Activated T-cell treated with anti-CD3 and anti-CD28 coated beads for 48 hours (primary cell): ENCODE measurements around the gene CX3CR1.

ENCODE experiments used
- DNase-seq: peaks from one replicate; pipeline ENCODE4 v3.0.0-alpha.2; 2020; ENCODE audit warnings: low read depth

Gene CX3CR1

GRCh38 chr3:39291903-39292329, 12.1 kb upstream of the CX3CR1 start:
- peak; percentile 66 for DNase-seq

DNA sequence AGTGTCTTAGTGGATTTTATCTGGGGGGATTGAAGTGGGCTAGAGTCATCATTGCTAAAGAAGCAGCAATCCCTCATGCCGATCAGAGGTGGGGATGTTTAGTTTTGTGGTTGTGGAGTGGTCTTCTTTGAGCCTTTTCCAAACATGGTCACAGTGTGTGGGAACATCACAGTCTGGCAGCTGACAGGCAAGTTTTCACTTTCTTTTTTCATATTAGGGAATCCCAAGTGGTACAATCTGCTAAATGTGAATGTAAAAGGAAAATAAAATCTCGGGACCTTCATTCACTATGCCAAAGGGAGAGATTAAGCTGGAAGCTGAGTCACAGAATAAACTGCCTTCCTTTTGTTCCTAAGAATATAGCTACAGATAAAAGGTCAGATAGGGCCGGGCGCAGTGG, 10.4 kb upstream of the CX3CR1 start:
- no peak for DNase-seq

DNA sequence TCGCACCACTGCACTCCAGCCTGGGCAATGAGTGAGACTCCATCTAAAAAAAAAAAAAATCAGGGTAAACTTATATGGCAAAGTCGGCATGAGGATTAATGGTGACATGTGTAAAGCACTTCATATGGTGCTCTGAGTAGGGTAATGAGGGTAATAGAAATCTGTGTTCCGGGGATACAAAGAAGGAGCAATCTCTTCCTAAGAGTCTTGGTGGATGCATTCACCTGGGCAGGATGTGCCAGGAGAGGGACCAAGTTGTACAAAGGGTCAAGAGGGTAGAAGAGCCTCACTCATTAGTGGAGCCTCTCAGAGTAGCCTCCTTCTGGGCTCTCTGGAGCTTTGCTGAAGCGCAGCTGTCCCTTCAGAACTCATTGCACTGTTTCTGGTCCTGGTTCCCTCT, 9.3 kb upstream of the CX3CR1 start:
- DNase-seq = no peak

DNA sequence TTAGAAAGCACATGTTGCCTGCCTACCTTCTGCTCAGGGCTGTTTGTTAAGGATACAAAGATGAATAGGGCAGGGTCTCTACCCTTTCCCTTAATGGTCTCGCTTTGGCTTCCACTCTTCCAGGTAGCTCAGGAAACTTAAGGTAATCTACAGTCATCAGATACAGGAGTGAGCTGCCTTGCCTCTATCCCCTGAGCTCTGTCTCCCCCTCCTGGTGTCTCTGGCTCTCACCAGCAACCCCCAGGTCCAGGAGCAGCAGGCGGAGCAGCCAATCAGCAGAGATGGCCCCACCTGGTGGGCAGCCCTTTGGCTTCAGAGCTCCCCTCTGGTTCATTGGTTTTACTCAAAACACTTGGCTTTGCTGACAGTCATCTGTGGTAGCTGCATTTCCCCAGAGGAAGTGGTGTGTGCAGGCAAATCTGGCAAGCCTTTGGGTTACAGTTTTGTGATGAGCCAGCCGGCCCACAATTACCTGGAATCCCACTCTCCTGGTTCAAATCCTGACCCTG, 8.5 kb upstream of the CX3CR1 start:
- DNase-seq = peak; percentile 80

DNA sequence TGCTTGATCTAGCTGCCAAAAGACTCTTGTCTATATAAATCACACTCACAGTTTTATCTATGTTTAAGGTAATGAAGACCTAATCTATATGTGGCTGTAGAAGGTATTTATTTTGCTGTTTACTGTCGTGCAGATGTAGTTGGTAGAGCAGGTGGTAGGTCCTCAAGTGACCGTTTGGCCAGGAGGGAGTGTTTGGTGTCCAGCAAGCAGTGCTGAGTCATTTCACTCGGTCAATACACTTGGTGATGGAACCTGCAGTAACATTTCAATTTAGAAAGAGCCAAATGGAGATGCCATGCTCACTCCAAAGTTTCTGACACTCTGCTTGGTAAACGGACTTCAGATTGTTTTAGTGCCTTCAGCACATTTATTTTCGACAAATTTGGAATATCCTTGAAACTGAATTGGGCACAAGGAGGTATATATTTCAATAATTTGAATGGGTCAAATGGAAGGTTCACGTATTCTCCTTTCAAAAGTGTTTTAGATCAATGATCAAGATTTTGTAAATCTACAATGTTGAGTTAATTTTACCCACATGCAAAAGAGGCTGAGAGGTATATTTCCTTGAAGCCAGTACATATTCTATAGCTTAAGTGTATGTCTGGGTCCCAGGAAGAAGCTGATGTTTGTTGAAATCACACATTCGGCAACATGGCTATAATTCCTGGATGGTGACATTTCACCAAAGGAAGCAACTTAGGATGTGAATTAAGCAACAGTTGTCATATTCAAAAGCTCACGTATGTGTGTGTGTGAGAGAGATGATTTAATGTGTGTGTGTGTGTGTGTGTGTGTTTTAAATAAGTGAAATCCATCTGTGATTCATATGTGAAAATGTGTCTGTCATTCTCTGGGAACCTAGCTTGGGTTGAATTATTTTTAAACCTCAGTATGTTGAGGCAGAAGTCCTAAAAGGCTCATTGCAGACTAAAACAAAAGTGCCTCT, 7.7 kb upstream of the CX3CR1 start:
- no peak for DNase-seq

GRCh38 chr3:39286771-39287170, 6.9 kb upstream of the CX3CR1 start:
- no peak for DNase-seq

DNA sequence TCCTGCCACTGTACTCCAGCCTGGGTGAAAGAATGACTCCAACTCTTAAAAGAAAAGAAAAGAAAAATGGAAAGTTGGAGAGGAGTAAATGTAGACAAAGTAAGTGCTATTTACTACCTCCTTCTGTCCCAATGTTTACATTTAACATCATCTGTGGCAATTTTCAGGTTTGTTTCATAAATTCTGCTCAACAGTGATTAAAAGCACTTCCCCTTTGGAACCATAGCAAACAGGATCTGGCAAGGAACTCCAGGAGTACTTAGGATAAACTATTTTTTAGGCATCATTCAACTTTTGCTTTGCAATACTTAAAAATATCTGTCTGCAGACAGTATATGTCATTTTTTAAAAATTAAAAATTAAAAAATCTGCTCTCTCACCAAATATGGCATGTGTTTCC, 5.5 kb upstream of the CX3CR1 start:
- no peak for DNase-seq

DNA sequence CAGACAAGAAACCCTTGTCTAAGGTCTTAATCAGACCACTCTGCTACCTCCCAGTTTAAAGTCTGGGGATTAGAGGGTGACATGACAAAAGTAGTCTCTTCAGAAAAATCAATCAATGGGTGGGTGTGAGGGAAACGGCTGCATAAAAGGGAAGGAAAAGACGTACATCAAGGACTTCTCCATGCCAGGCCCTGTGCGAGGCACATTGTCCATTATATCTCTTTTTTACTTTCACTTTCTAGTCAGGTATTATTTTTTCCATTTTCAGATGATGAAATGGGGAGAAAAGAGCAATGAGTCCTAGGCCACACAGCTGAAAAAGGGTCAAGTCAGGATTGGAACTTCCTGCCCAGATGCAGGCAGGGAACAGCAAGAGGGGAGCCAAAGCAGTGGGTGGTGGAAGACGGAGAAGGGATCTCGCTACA, 4.6 kb upstream of the CX3CR1 start:
- no peak for DNase-seq

DNA sequence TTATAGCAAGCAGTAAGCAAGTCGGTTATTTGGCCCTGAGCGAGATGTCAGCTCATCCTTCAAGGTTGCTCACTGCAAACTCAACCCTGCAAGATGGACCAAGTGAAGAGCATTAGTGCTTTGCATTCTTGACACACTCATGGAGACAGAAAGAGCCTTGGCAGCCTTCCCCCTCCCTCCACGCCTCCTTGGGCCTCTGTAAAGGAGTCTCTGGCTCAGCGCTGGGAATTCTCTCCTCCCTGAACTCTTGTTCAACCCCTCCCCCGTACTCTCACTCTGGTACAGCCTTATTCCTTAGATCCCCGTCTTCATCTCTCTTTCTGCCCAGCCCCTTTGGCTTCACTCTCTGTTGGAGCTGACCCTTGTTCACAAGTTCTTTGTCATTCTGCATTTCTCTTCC, 2.2 kb upstream of the CX3CR1 start:
- no peak for DNase-seq

DNA sequence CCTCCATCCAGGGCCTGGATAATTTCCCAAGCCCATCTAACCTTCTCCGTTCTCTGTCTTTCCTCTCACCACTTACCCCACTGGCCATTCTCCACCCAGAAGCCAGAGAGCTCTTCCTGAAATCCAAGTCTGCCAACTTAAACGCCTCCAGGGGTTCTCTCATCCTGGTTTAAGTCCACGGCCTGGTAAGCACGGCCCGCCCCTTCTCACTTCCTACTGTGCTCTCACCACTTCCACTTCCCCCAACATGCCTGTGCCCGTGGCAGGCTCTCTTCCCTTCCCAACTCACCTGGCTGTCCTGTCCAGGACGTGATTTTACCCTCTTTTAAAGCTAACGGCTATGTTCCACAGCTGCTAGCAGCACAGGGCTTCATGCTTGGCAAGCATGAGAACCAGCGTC, 1.7 kb upstream of the CX3CR1 start:
- DNase-seq = no peak

GRCh38 chr3:39280571-39280970, 735 bp upstream of the CX3CR1 start:
- no peak for DNase-seq

- DNase-seq = no peak
Observed at GRCh38 chr3:39278616-39278935, 1.3 kb downstream of the CX3CR1 start.

DNA sequence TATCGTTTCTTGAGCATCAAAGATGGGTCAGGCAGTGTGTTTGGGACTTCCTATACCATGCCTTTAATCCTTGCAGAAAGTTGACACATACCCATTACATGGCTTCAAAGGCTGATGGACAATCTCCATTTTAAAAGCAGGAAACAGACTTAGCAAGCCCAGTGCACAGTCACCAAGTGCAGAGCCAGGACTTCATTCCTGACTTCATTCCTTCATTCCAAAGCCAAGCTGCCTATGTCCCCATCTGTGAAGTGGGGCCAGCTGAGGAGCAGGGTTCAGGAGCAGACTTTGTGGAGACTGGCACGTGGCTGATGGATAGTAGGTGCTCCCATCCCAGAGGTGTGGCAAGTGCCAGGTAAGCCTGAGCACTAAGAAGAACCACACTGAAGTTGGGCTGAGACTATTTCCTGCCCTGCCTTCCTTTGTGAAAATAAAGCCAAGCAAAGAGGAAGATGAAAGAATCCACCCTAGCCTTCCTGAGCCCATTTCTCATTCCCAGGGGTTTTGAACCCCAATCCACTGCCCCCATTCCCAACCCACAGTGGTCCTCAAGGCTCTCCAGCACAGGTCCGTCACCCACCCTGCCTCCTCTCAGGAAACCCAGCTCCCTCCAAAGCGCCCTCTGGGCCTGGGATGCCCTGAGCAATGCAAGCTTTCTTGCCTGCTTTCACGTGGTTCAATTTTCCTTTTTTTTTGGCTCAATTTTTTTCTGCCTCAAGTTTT, 1.8 kb downstream of the CX3CR1 start:
- DNase-seq = no peak

DNA sequence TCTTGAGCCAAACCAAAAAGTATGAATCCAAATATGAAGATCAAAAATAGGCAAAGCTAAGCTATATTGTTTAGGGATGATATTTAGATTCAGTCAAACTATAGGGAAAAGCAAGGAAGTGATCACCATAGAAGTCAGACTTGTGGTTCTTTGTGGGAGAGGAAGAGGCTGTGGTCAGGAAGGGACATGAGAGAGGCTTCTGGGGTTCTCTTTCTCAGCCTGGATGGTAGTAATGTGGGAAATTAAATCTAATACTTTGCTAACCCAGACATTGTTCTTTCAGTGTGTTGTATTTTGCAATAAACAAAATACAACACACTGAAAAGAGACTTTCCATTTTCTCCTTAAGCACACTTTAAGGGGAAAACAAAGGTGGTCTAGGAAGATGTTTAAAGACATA, 3.1 kb downstream of the CX3CR1 start:
- no peak for DNase-seq

DNA sequence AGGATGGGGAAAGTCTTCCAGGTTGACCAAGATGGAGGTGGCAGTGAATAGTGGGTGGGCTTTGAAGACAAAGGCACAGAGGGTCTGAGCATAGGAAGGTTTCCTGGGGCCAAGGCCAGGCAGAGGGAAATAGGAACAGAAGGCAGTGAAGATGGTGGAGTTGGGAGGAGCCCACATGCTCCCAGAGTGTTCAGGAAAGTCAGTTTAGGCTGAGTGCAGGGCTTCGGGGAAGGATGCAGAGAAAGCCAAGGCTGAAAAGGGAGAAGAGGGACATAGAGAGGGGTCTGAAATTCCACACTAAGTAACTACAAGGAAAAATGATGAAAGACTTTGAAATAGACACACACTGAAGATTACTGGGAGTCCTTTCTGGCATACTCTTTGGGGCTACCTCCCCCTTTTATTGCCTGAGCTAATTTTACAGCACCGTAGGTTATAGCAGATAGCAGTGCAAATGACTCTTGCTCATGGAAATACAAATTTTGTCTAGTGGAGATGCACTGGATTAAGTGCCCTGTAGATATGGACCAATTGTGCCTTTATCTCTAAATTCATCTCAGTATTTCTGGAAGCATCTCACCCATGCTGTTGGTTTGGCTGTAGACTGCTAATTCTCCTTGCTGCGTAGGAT, 3.8 kb downstream of the CX3CR1 start:
- no peak for DNase-seq

GRCh38 chr3:39275052-39275451, 4.8 kb downstream of the CX3CR1 start:
- DNase-seq = no peak

DNA sequence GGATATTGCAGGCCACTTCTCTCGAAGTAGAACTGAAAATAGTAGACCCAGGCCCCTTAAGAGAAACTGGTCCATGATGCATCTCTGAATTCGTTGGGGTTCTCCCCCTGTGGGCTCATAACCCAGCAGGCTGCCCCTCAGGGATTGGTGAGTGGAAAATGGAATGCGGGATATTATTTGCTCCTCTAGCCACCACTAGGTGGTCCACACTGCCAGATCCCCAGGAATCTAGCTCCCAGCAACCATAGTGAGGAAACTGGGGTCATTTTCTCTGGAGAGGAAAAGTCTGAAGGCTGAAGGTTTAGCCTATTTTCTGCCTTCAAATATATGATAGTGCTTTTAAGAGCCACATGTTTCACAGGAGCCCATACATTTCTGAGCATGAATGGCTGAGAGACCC, 6.7 kb downstream of the CX3CR1 start:
- no peak for DNase-seq

DNA sequence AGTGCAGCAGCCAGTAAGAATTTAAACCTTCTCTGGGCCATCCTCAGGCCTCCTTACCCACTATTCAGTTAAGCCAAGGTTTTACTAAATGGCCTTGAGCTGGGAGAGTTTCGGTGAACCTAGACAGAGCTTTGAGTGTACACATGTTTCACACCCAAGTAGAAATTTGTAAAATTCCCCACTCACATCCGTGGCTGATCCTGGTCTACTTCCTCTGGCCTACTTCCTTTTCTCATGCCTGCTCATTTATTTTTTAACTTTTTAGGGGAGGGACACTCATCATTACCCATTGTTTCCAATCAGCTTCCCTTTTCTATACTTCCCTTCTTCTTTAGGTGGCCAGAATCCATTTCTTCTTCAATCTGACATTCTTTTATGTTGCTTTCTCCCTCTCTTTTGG, 7.6 kb downstream of the CX3CR1 start:
- no peak for DNase-seq

DNA sequence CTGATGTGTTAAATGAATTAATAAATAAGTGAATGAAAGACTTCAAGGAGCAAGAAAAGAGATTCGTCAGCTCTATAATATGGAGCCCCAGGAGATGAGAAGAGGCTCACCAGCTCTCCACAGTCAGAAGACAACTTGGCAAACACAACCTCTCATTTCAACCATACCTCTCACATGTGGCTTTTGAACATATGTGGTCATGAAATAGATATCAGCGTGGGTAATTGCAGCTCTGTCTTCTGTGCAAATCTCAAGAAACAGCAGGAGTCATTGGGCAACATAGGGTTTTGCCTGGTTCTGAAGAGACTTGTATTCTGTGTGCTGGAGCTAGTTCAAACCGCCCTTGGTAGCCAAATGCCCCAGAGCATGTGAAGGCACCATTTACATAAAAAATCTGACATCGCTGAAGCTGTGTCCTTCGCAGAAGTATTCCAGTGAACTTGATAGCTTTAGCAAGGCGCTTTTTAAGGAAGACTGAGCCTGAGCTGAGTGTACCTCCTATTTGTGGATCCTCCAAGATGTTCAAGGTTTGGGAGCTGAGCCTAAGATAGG, 8.4 kb downstream of the CX3CR1 start:
- DNase-seq = no peak

GRCh38 chr3:39269528-39269927, 10.3 kb downstream of the CX3CR1 start:
- DNase-seq = no peak

- DNase-seq = no peak
Observed at GRCh38 chr3:39268549-39268900, 11.3 kb downstream of the CX3CR1 start.
